OCI-LY3 (cell line): ENCODE measurements around the gene DEPDC7.

Experiments used
- H2AFZ ChIP-seq: fragments of 200-600, 300-600 bp; shearing (Covaris generic); 2 replicates; pipeline ENCODE4 v1.6.0; 2014; ENCODE audit warnings: antibody characterized with exemption, low read depth, low read length
- H3K27ac ChIP-seq: fragments of 200-600, 300-600 bp; sonication (generic); 2 replicates; pipeline ENCODE4 v1.5.1; 2014; ENCODE audit warnings: mild to moderate bottlenecking, low read length, moderate library complexity, mixed read lengths
- H3K27me3 ChIP-seq: fragments of 200-600, 300-600 bp; sonication (generic); 2 replicates; pipeline ENCODE4 v1.6.1; 2014; ENCODE audit warnings: low read depth, low read length, mixed read lengths
- H3K36me3 ChIP-seq: fragments of 200-600, 300-600 bp; sonication (generic); replicated peaks from 2 replicates; pipeline ENCODE3; 2014; ENCODE audit warnings: low read depth, low read length, mixed read lengths
- H3K4me1 ChIP-seq: fragments of 300-600, 200-600 bp; sonication (generic); 2 replicates; pipeline ENCODE4 v1.6.1; 2014; ENCODE audit warnings: low read length, mixed read lengths
- H3K4me2 ChIP-seq: fragments of 200-600, 300-600 bp; sonication (generic); 2 replicates; pipeline ENCODE4 v1.6.1; 2014; ENCODE audit warnings: low read length, mixed read lengths
- H3K4me3 ChIP-seq: fragments of 300-600, 200-600 bp; sonication (generic); 2 replicates; pipeline ENCODE4 v1.5.1; 2014; ENCODE audit warnings: antibody characterized with exemption, mild to moderate bottlenecking, low read length, moderate library complexity
- H3K79me2 ChIP-seq: fragments of 300-600, 200-600 bp; shearing (Covaris generic); 2 replicates; pipeline ENCODE4 v1.6.1; 2014; ENCODE audit warnings: mild to moderate bottlenecking, low read length, mixed read lengths
- H3K9ac ChIP-seq: fragments of 300-600, 200-600 bp; shearing (Covaris generic); 2 replicates; pipeline ENCODE4 v1.6.0; 2014; ENCODE audit warnings: mild to moderate bottlenecking, low read length, moderate library complexity
- H3K9me3 ChIP-seq: fragments of 200-600, 300-600 bp; shearing (Covaris generic); 2 replicates; pipeline ENCODE4 v1.6.1; 2014; ENCODE audit warnings: low read length, mixed read lengths; ENCODE audit not compliant: insufficient read depth
- H4K20me1 ChIP-seq: fragments of 200-600, 300-600 bp; sonication (generic); 2 replicates; pipeline ENCODE4 v1.6.1; 2016; ENCODE audit warnings: low read length, mixed read lengths; ENCODE audit not compliant: insufficient read depth
- EZH2phosphoT487 ChIP-seq: fragments of 200-600 bp; shearing (Covaris generic); IDR thresholded peaks from 2 replicates; pipeline ENCODE4 v1.6.1; 2018; ENCODE audit warnings: antibody characterized with exemption, mixed run types, low read depth
- TF ChIP-seq, protein P1 (sequence below): fragments of 200-600, 300-600 bp; sonication (generic); IDR thresholded peaks from 2 replicates; pipeline ENCODE4 v1.5.1; 2014; ENCODE audit warnings: antibody characterized with exemption, low read length, low read depth

The DEPDC7 gene

DNA sequence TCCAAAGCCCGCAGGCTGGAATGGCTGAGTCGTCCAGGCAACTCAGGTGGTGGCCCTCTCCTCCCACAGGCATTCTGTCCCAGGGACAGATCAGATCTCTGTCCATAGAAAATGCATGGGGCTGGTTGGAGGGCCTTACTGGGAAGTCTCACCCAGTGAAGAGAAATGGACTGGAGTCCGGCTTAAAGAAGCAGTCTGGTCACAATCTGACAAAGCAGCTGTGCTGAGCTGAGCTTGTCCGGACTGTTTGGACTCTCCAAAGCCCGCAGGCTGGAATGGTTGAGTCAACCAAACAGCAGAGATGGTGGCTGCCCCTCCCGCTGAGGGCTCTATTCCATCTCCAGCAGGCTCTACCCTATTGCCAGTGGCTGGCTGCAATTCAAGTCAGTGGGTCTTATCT, 14.4 kb upstream of the DEPDC7 start:
- no peak overlapping the region for H3K27ac ChIP-seq
- H4K20me1 ChIP-seq: no peaks in the 10 kb centered on the region
- no peak overlapping the region for H2AFZ ChIP-seq
- H3K36me3 ChIP-seq: no peaks in the 10 kb centered on the region
- no peaks in the 10 kb centered on the region for H3K79me2 ChIP-seq
- no peak overlapping the region for H3K4me2 ChIP-seq
- H3K27me3 ChIP-seq: 0 out of 2 replicates have a peak, but pooled peaks cover 6% of the 10 kb centered on the region
- no peaks in the 10 kb centered on the region for H3K4me1 ChIP-seq
- TF ChIP-seq EZH2phosphoT487: no peak
- TF ChIP-seq, protein P1, sequence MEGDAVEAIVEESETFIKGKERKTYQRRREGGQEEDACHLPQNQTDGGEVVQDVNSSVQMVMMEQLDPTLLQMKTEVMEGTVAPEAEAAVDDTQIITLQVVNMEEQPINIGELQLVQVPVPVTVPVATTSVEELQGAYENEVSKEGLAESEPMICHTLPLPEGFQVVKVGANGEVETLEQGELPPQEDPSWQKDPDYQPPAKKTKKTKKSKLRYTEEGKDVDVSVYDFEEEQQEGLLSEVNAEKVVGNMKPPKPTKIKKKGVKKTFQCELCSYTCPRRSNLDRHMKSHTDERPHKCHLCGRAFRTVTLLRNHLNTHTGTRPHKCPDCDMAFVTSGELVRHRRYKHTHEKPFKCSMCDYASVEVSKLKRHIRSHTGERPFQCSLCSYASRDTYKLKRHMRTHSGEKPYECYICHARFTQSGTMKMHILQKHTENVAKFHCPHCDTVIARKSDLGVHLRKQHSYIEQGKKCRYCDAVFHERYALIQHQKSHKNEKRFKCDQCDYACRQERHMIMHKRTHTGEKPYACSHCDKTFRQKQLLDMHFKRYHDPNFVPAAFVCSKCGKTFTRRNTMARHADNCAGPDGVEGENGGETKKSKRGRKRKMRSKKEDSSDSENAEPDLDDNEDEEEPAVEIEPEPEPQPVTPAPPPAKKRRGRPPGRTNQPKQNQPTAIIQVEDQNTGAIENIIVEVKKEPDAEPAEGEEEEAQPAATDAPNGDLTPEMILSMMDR: no peak
- H3K9me3 ChIP-seq: no peaks in the 10 kb centered on the region
- no peak overlapping the region for H3K4me3 ChIP-seq
- H3K9ac ChIP-seq: no peak overlapping the region

DNA sequence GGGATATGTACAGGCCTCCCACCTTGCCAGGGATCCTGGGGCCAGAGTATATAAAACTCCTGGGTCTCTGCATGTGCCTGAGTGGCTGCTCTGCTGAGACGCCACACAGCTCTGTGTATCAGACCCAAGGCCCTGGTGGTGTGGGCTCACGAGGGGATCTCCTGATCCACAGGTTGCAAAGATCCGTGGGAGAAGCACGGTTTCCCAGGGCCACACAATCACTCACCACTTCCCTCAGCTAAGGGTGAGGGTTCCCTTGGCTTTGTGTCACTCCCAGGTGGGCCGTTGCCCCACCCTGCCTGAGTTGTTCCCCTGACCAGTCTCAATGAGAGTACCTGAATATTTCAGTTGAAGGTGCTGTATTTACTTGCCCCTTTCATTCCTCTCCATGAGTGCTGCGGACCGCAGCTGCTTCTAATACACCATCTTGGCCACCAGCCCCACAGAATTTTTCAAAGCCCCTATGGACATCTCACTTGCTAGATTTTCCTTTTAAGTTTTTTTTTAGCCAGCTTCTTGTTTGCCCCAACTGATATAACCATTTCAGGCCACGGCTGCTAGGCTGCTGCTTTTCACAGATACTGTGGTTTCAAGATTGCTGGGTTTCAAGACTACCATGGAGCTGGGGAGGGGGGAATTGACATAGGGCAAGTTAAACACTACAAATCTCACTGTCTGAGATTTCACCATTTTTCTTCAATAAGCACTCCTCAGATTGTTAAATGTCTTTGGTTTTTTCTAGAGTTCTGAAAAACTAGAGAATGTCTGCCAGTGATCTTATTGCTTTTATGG, 13.7 kb upstream of the DEPDC7 start:
- no peaks in the 10 kb centered on the region for H3K4me1 ChIP-seq
- no peaks in the 10 kb centered on the region for H3K27me3 ChIP-seq
- no peaks in the 10 kb centered on the region for H4K20me1 ChIP-seq
- H3K4me2 ChIP-seq: no peak overlapping the region
- no peaks in the 10 kb centered on the region for H3K36me3 ChIP-seq
- no peak overlapping the region for H2AFZ ChIP-seq
- no peak for TF ChIP-seq EZH2phosphoT487
- TF ChIP-seq, protein P1: no peak
- no peak overlapping the region for H3K9ac ChIP-seq
- H3K4me3 ChIP-seq: no peak overlapping the region
- no peaks in the 10 kb centered on the region for H3K79me2 ChIP-seq
- H3K27ac ChIP-seq: no peak overlapping the region
- H3K9me3 ChIP-seq: no peaks in the 10 kb centered on the region

DNA sequence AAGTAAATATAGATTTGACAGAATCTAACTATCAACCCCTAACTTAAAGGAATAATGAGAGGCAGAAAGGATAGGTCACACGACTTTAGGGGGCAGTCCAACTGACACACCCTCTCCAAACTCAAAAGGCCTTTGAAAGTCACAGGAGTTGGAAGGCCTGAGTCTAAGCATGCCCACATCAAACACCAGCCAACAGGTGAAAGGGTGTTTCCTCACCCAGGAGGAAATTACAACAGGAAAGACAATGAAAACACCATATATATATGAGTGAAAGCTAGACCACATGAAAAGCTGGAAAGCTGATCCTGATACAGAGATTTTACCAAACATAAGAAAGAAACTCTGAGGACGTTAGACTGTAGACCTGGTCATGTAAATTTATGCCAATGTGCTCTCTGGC, 10.5 kb upstream of the DEPDC7 start:
- H3K27ac ChIP-seq: no peak overlapping the region
- TF ChIP-seq, protein P1: no peak
- no peak for TF ChIP-seq EZH2phosphoT487
- no peak overlapping the region for H3K9ac ChIP-seq
- H3K36me3 ChIP-seq: no peaks in the 10 kb centered on the region
- no peak overlapping the region for H3K4me2 ChIP-seq
- H3K9me3 ChIP-seq: no peaks in the 10 kb centered on the region
- H2AFZ ChIP-seq: no peak overlapping the region
- no peaks in the 10 kb centered on the region for H4K20me1 ChIP-seq
- no peaks in the 10 kb centered on the region for H3K4me1 ChIP-seq
- H3K79me2 ChIP-seq: no peaks in the 10 kb centered on the region
- no peak overlapping the region for H3K4me3 ChIP-seq
- H3K27me3 ChIP-seq: peaks cover 4% of the 10 kb centered on the region; the same call in 1 of the 2 replicates

DNA sequence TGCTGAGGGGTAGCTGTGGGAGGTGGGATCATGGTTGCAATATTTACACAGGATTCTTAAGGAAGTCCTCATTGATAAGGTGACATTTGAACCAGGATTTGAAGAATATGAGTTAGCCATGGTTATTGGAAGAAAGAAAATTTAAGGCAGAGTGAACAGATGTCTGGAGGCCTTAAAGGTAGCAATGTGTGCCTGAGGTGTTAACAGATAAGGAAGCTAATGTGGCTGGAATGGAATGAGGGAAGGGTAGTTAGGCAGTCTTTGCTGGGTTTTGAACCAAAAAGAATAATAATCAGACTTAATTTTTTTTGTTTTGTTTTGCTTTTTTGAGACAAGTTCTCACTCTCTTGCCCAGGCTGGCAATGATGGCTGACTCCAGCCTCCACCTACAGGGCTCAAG, 9.7 kb upstream of the DEPDC7 start:
- no peak overlapping the region for H3K9ac ChIP-seq
- TF ChIP-seq EZH2phosphoT487: no peak
- TF ChIP-seq, protein P1: no peak
- peaks cover 7% of the 10 kb centered on the region; the same call in 1 of the 2 replicates for H3K27me3 ChIP-seq
- H3K27ac ChIP-seq: no peak overlapping the region
- H2AFZ ChIP-seq: no peak overlapping the region
- no peaks in the 10 kb centered on the region for H3K79me2 ChIP-seq
- no peaks in the 10 kb centered on the region for H3K36me3 ChIP-seq
- no peaks in the 10 kb centered on the region for H4K20me1 ChIP-seq
- peaks cover 3% of the 10 kb centered on the region for H3K4me1 ChIP-seq
- H3K9me3 ChIP-seq: no peaks in the 10 kb centered on the region
- no peak overlapping the region for H3K4me3 ChIP-seq
- no peak overlapping the region for H3K4me2 ChIP-seq
